WTC11 (cell line): ENCODE data around the gene HERC5. TPM values are rescaled to one million over a fixed set of nuclear protein-coding genes. Genes with fewer than 3 reads are reported as not detected.

Experiments
- ATAC-seq: fragments of 200-7000 bp; cut with Tn5 transposase; 2 replicates; pipeline ENCODE4 v1.10.0; 2021; ENCODE audit warnings: mild to moderate bottlenecking, moderate library complexity
- CTCF ChIA-PET: fragments of 300-600 bp; sonication (Branson Sonifier 250); formaldehyde crosslinking; loops from one replicate; lab custom pipeline; 2021; ENCODE audit warnings: antibody characterized with exemption; lab: Charles Lee
- POLR2A ChIA-PET: fragments of 350-600 bp; sonication (Branson Sonifier 250); formaldehyde crosslinking; loops from one replicate; lab custom pipeline; 2021; ENCODE audit warnings: antibody characterized with exemption; lab: Charles Lee
- DNase-seq: peaks from one replicate; pipeline ENCODE4 v3.0.0; 2021; ENCODE audit warnings: low spot score
- H3K27ac Mint-ChIP-seq: 2 replicates; pipeline ENCODE4 v1.8.0; 2021; ENCODE audit warnings: mixed read lengths
- H3K27me3 Mint-ChIP-seq: 2 replicates; pipeline ENCODE4 v1.8.0; 2021; ENCODE audit warnings: low read depth, mild to moderate bottlenecking, moderate library complexity, mixed read lengths
- H3K36me3 Mint-ChIP-seq: 2 replicates; pipeline ENCODE4 v1.8.0; 2021; ENCODE audit warnings: mixed read lengths
- H3K4me1 Mint-ChIP-seq: 2 replicates; pipeline ENCODE4 v1.8.0; 2022; ENCODE audit warnings: mixed read lengths
- H3K4me3 Mint-ChIP-seq: 2 replicates; pipeline ENCODE4 v1.8.0; 2021; ENCODE audit warnings: mild to moderate bottlenecking, moderate library complexity, mixed read lengths
- H3K9me3 Mint-ChIP-seq: 2 replicates; pipeline ENCODE4 v1.8.0; 2021; ENCODE audit warnings: mixed read lengths
- ELF4 ChIP-seq: sonication (generic); formaldehyde crosslinking; IDR thresholded peaks from 2 replicates; pipeline ENCODE4 v1.8.1; 2022; ENCODE audit warnings: low read depth, mild to moderate bottlenecking, moderate library complexity, missing genetic modification reagents
- EMX1 ChIP-seq: fragments of 250-450 bp; sonication (Bioruptor Pico); IDR thresholded peaks from 2 replicates; pipeline ENCODE4 v1.8.0; 2021; ENCODE audit warnings: mild to moderate bottlenecking
- IRF1 ChIP-seq: sonication (generic); formaldehyde crosslinking; IDR thresholded peaks from 2 replicates; pipeline ENCODE4 v1.8.0; 2023; ENCODE audit warnings: missing genetic modification reagents
- JUN ChIP-seq: sonication (generic); formaldehyde crosslinking; IDR thresholded peaks from 2 replicates; pipeline ENCODE4 v1.8.0; 2023; ENCODE audit warnings: mild to moderate bottlenecking, missing genetic modification reagents
- KAT7 ChIP-seq: sonication (generic); formaldehyde crosslinking; IDR thresholded peaks from 2 replicates; pipeline ENCODE4 v1.8.1; 2023; ENCODE audit warnings: missing genetic modification reagents, mild to moderate bottlenecking, borderline replicate concordance
- NFYB ChIP-seq: sonication (generic); formaldehyde crosslinking; conservative IDR thresholded peaks from 2 replicates; pipeline ENCODE4 v1.8.0; 2022; ENCODE audit warnings: low read depth, missing genetic modification reagents
- TEAD1 ChIP-seq: sonication (generic); formaldehyde crosslinking; IDR thresholded peaks from 2 replicates; pipeline ENCODE4 v1.8.0; 2022; ENCODE audit warnings: mild to moderate bottlenecking, missing genetic modification reagents
- TEAD4 ChIP-seq: sonication (generic); formaldehyde crosslinking; IDR thresholded peaks from 2 replicates; pipeline ENCODE4 v1.8.0; 2022; ENCODE audit warnings: mild to moderate bottlenecking, missing genetic modification reagents
- TP53 ChIP-seq: sonication (generic); formaldehyde crosslinking; IDR thresholded peaks from 2 replicates; pipeline ENCODE4 v1.8.1; 2023; ENCODE audit warnings: mild to moderate bottlenecking, missing genetic modification reagents
- ZBTB21 ChIP-seq: sonication (generic); formaldehyde crosslinking; IDR thresholded peaks from 2 replicates; pipeline ENCODE4 v1.8.1; 2023; ENCODE audit warnings: mild to moderate bottlenecking, missing genetic modification reagents, borderline replicate concordance
- ZNF416 ChIP-seq: fragments of 250-450 bp; sonication (Bioruptor Pico); IDR thresholded peaks from 2 replicates; pipeline ENCODE4 v1.9.0; 2021; ENCODE audit warnings: mild to moderate bottlenecking, inconsistent platforms
- total RNA-seq: library from RNA; stranded (reverse); gene quantifications from 3 replicates; pipeline ENCODE4 v1.2.3, GENCODE V29; 2021
- TF ChIP-seq, protein P1 (sequence below): fragments of 250-450 bp; sonication (Bioruptor Pico); IDR thresholded peaks from 2 replicates; pipeline ENCODE4 v2.1.2; 2022; ENCODE audit warnings: mild to moderate bottlenecking, moderate library complexity
- TF ChIP-seq, protein P2 (sequence below): sonication (generic); formaldehyde crosslinking; IDR thresholded peaks from 2 replicates; pipeline ENCODE4 v1.8.1; 2022; ENCODE audit warnings: low read depth, missing genetic modification reagents, borderline replicate concordance
- TF ChIP-seq, protein P3 (sequence below): fragments of 250-450 bp; sonication (Bioruptor Pico); IDR thresholded peaks from 2 replicates; pipeline ENCODE4 v1.9.0; 2021; ENCODE audit warnings: mild to moderate bottlenecking, borderline replicate concordance
- TF ChIP-seq, protein P4 (sequence below): sonication (generic); formaldehyde crosslinking; IDR thresholded peaks from 2 replicates; pipeline ENCODE4 v1.8.1; 2023; ENCODE audit warnings: mild to moderate bottlenecking, moderate library complexity, missing genetic modification reagents

The HERC5 gene
- total RNA-seq, 1 experiment from 2014 or later: 14.3 TPM

- TF ChIP-seq TEAD1: no peak
- TF ChIP-seq, protein P1, sequence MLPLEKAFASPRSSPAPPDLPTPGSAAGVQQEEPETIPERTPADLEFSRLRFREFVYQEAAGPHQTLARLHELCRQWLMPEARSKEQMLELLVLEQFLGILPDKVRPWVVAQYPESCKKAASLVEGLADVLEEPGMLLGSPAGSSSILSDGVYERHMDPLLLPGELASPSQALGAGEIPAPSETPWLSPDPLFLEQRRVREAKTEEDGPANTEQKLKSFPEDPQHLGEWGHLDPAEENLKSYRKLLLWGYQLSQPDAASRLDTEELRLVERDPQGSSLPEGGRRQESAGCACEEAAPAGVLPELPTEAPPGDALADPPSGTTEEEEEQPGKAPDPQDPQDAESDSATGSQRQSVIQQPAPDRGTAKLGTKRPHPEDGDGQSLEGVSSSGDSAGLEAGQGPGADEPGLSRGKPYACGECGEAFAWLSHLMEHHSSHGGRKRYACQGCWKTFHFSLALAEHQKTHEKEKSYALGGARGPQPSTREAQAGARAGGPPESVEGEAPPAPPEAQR: no peak
Observed at GRCh38 chr4:88458104-88458740, 1.3 kb downstream of the HERC5 start (continued).

DNA sequence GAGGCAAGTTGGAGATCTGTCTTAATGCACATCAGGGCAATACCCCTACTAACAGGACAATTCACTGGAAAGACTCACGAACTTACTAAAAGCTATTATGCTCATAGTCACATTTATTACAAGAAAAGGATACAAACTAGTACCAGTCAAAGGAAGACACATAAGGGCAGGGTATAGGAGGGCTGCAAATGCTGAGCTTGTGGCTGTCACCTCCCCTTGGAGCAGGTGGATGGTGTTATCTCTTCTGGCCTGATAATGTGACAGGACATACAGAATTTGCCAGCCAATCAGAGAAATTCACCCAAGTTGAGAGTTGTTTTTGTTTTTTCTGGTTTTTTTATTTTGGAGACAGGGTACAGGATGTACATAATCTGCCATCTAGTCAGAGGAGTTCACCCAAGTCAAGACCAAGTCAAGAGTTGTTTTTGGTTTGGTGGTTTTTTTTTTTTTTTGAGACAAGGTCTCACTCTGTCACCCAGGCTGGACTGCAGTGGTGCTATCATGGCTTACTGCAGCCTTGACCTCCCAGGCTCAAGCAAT, 8.8 kb downstream of the HERC5 start:
- H3K36me3 Mint-ChIP-seq: peaks cover 26% of the 10 kb centered on the region
- no peak for TF ChIP-seq ZNF416 (CRISPR knock-in tag)
- TF ChIP-seq, protein P2, sequence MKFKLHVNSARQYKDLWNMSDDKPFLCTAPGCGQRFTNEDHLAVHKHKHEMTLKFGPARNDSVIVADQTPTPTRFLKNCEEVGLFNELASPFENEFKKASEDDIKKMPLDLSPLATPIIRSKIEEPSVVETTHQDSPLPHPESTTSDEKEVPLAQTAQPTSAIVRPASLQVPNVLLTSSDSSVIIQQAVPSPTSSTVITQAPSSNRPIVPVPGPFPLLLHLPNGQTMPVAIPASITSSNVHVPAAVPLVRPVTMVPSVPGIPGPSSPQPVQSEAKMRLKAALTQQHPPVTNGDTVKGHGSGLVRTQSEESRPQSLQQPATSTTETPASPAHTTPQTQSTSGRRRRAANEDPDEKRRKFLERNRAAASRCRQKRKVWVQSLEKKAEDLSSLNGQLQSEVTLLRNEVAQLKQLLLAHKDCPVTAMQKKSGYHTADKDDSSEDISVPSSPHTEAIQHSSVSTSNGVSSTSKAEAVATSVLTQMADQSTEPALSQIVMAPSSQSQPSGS: no peak
- TF ChIP-seq IRF1 (CRISPR knock-in tag): no peak
- TF ChIP-seq ZBTB21 (CRISPR knock-in tag): no peak
- TF ChIP-seq NFYB: no peak
- TF ChIP-seq EMX1: no peak
- no peak for TF ChIP-seq KAT7
- TF ChIP-seq, protein P3, sequence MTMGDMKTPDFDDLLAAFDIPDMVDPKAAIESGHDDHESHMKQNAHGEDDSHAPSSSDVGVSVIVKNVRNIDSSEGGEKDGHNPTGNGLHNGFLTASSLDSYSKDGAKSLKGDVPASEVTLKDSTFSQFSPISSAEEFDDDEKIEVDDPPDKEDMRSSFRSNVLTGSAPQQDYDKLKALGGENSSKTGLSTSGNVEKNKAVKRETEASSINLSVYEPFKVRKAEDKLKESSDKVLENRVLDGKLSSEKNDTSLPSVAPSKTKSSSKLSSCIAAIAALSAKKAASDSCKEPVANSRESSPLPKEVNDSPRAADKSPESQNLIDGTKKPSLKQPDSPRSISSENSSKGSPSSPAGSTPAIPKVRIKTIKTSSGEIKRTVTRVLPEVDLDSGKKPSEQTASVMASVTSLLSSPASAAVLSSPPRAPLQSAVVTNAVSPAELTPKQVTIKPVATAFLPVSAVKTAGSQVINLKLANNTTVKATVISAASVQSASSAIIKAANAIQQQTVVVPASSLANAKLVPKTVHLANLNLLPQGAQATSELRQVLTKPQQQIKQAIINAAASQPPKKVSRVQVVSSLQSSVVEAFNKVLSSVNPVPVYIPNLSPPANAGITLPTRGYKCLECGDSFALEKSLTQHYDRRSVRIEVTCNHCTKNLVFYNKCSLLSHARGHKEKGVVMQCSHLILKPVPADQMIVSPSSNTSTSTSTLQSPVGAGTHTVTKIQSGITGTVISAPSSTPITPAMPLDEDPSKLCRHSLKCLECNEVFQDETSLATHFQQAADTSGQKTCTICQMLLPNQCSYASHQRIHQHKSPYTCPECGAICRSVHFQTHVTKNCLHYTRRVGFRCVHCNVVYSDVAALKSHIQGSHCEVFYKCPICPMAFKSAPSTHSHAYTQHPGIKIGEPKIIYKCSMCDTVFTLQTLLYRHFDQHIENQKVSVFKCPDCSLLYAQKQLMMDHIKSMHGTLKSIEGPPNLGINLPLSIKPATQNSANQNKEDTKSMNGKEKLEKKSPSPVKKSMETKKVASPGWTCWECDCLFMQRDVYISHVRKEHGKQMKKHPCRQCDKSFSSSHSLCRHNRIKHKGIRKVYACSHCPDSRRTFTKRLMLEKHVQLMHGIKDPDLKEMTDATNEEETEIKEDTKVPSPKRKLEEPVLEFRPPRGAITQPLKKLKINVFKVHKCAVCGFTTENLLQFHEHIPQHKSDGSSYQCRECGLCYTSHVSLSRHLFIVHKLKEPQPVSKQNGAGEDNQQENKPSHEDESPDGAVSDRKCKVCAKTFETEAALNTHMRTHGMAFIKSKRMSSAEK: no peak
- TF ChIP-seq TEAD4 (CRISPR knock-in tag): no peak
- TF ChIP-seq, protein P4, sequence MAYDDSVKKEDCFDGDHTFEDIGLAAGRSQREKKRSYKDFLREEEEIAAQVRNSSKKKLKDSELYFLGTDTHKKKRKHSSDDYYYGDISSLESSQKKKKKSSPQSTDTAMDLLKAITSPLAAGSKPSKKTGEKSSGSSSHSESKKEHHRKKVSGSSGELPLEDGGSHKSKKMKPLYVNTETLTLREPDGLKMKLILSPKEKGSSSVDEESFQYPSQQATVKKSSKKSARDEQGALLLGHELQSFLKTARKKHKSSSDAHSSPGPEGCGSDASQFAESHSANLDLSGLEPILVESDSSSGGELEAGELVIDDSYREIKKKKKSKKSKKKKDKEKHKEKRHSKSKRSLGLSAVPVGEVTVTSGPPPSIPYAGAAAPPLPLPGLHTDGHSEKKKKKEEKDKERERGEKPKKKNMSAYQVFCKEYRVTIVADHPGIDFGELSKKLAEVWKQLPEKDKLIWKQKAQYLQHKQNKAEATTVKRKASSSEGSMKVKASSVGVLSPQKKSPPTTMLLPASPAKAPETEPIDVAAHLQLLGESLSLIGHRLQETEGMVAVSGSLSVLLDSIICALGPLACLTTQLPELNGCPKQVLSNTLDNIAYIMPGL (CRISPR knock-in tag): no peak
- TF ChIP-seq, protein P1: no peak
- no peak for TF ChIP-seq JUN
- no peak for TF ChIP-seq ELF4 (CRISPR knock-in tag)
- TF ChIP-seq TP53 (CRISPR knock-in tag): no peak
- H3K27me3 Mint-ChIP-seq: no peaks in the 10 kb centered on the region
- no peak overlapping the region for H3K4me3 Mint-ChIP-seq
- no peak for DNase-seq
- CTCF ChIA-PET: interaction anchor here (1.2 kb wide), 1 partner anchor 9 kb away, joined by 6 read pairs; the partner anchor contains the start of gene HERC5
- POLR2A ChIA-PET: no interaction called here
- ATAC-seq: no peak
- peaks cover 3% of the 10 kb centered on the region for H3K4me1 Mint-ChIP-seq
- H3K27ac Mint-ChIP-seq: no peak overlapping the region
- no peaks in the 10 kb centered on the region for H3K9me3 Mint-ChIP-seq
